WERI-Rb-1 (cell line): ENCODE measurements around the gene VPS8.

Experiments used
- DNase-seq: peaks from one replicate; pipeline ENCODE4 v3.0.0-alpha.2; 2020
- H3K27ac ChIP-seq: fragments of 250-450 bp; sonication (Bioruptor Pico); 2 replicates; pipeline ENCODE4 v1.5.1; 2020; ENCODE audit warnings: mild to moderate bottlenecking, moderate library complexity
- H3K27me3 ChIP-seq: fragments of 250-450 bp; sonication (Bioruptor Pico); 2 replicates; pipeline ENCODE4 v1.5.1; 2021; ENCODE audit warnings: mild to moderate bottlenecking, low read depth, moderate library complexity; ENCODE audit not compliant: insufficient read depth, severe bottlenecking
- H3K36me3 ChIP-seq: fragments of 250-450 bp; sonication (Bioruptor Pico); 2 replicates; pipeline ENCODE4 v1.5.1; 2020; ENCODE audit warnings: mild to moderate bottlenecking, moderate library complexity
- H3K4me3 ChIP-seq: 2 replicates; pipeline ENCODE4 v1.5.1; 2011; ENCODE audit warnings: low read depth, mild to moderate bottlenecking, control low read depth, low read length
- H3K9me3 ChIP-seq: fragments of 250-450 bp; sonication (Bioruptor Pico); 2 replicates; pipeline ENCODE4 v1.5.1; 2021; ENCODE audit warnings: mild to moderate bottlenecking, moderate library complexity; ENCODE audit not compliant: severe bottlenecking
- TF ChIP-seq, protein P1 (sequence below): IDR thresholded peaks from 2 replicates; pipeline ENCODE4 v1.5.1; 2011; ENCODE audit warnings: low read depth, mild to moderate bottlenecking, control low read depth, inconsistent platforms, low read length

Gene VPS8

DNA sequence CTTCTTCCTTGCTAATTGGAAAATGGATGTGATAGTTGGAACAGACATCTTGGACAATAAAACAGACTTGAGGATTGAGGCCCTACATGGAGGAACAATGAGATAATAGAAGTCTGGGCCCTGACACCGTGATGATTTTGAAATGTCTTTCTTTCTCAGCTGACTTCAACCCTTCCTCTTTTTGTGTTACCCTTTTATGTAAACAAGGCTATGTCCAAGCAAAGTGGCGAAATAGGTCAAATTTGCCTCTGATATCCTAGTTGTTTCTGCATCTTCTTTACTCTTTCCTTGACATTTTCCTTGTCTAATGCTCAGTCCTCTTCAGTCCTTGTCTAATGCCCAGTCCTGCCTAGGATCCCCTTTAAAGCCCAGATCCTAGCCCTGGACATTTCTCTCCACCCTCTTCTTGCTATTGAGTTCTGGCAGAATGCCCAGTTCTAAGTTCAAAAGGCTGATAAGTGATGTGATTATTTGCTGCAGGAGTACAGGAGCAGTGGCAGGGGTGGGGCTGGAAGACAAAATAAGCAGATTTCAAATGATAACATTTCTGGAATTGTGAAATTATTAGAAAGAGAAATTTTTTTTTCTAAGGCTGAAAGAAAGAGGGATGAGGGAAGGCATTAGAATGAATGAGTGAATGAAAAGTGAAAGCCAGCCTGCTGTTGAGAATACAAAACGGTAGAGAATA, 6.5 kb upstream of the VPS8 start:
- H3K27me3 ChIP-seq, result no peaks in the 10 kb centered on the region
- H3K4me3 ChIP-seq, result no peak overlapping the region
- H3K9me3 ChIP-seq, result no peaks in the 10 kb centered on the region
- no peak overlapping the region for H3K27ac ChIP-seq
- no peak for DNase-seq
- no peaks in the 10 kb centered on the region for H3K36me3 ChIP-seq
- TF ChIP-seq, protein P1, sequence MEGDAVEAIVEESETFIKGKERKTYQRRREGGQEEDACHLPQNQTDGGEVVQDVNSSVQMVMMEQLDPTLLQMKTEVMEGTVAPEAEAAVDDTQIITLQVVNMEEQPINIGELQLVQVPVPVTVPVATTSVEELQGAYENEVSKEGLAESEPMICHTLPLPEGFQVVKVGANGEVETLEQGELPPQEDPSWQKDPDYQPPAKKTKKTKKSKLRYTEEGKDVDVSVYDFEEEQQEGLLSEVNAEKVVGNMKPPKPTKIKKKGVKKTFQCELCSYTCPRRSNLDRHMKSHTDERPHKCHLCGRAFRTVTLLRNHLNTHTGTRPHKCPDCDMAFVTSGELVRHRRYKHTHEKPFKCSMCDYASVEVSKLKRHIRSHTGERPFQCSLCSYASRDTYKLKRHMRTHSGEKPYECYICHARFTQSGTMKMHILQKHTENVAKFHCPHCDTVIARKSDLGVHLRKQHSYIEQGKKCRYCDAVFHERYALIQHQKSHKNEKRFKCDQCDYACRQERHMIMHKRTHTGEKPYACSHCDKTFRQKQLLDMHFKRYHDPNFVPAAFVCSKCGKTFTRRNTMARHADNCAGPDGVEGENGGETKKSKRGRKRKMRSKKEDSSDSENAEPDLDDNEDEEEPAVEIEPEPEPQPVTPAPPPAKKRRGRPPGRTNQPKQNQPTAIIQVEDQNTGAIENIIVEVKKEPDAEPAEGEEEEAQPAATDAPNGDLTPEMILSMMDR, result no peak

DNA sequence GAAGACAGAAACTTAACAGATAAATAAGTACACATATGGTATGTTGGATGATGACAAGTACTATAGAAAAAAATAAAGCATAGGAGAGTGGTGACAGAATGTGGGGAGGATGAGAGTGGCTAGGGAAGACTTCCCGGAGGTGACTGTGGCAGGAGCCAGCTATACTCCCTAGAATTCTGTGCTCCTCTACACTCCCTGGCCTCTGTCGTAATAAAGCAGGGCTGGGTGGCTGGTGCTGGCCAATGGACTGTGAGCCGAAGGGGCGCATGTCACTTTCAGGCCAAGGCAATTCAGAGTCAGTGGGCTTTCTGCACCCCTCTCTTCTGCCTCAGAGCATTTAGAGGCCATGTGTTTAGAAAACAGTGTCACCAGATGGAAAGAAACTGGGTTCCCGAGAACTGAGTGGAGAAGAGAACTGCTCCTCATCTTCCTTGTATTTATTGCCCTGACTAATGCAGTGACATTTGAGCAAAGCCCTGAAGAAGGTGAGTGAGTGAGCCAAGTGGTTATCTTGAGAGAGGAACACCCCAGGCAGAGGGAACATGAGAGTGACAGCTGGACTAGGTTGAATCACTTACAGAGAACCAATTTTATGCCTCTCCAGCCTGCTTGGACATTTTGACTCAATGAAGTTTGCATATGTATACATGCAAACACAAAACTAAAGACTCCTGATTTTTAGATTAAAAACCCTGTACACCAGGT, 5.2 kb upstream of the VPS8 start:
- TF ChIP-seq, protein P1, result no peak
- DNase-seq, result no peak
- Histone ChIP-seq H3K36me3 (no peaks in the 10 kb centered on the region), H3K4me3 (no peak overlapping the region), H3K9me3 (no peaks in the 10 kb centered on the region), H3K27ac (no peak overlapping the region), H3K27me3 (no peaks in the 10 kb centered on the region)

DNA sequence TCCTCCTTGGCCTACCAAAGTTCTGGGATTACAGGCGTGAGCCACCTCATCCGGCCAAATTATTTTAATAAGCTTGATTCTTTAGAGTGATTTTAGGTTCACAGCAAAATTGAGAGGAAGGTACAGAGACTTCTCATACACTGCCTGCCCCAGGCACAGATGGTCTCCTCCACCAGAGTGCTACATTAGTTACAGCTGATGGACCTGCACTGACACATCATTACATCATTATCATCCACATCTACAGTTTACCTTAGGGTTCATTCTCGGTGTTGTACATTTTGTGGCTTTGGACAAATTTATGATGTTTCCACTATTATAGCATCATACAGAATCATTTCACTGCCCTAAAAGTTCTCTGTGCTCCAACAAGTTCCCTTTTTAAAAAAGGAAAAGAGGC, 4.4 kb upstream of the VPS8 start:
- Histone ChIP-seq H3K9me3 (no peaks in the 10 kb centered on the region), H3K36me3 (peaks cover 5% of the 10 kb centered on the region), H3K4me3 (no peak overlapping the region), H3K27me3 (no peaks in the 10 kb centered on the region), H3K27ac (no peak overlapping the region)
- no peak for DNase-seq
- TF ChIP-seq, protein P1, result no peak

DNA sequence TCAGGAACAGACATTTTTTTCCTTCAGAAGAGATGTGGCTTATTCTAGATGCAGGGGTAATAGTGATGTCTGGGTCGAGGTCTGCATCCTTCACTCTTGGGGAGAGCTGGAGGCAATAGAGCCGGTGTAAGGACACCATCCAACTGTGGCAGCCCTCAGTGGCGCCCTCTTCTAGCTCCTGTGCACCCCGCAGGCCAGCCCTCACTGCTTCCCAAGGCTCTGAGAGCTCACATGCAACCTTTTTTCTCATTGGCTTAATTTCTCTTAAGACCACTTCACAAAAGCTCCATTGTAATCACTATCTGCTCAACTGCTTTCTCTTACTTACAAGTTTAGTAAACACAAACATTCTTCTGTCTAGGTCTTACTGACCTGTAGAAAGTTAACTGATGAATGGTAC, 3.9 kb upstream of the VPS8 start:
- TF ChIP-seq, protein P1, result peak; percentile 69
- no peaks in the 10 kb centered on the region for H3K9me3 ChIP-seq
- no peak overlapping the region for H3K4me3 ChIP-seq
- H3K27me3 ChIP-seq, result no peaks in the 10 kb centered on the region
- H3K36me3 ChIP-seq, result peaks cover 5% of the 10 kb centered on the region
- peak; percentile 43 for DNase-seq
- no peak overlapping the region for H3K27ac ChIP-seq

DNA sequence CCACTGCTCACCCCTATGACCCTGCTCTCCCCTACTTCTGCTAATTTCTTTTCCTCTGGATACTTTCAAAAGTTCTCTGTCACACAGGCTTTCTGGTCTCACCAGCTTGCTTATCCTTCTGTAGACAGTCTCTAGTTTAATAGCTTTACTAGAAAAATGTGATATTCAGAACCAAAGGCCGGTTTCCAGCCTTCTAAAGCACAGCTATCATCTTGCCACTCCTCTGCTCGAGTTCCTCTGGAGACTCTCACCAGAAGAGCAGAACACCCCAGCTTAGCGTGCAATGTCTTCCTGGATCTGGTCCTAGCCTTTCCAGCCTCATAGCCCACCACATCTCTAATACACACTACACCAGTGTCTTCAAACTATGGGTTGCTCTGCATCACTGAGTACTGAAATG, 1.8 kb upstream of the VPS8 start:
- no peak for DNase-seq
- H3K36me3 ChIP-seq, result peaks cover 5% of the 10 kb centered on the region
- H3K4me3 ChIP-seq, result no peak overlapping the region
- TF ChIP-seq, protein P1, result no peak
- no peaks in the 10 kb centered on the region for H3K9me3 ChIP-seq
- no peaks in the 10 kb centered on the region for H3K27me3 ChIP-seq
- no peak overlapping the region for H3K27ac ChIP-seq
